Mesenchymal stem cell (in vitro differentiated cells and primary cell): ENCODE results near the gene CD2AP.
"Not testable (repeated sequence)": the region's sequence is repeated elsewhere in the genome, so short reads cannot be mapped to it uniquely, and the experiment has no call there.

ENCODE experiments used
- DNase-seq: peaks from one replicate; pipeline ENCODE4 v3.0.0-alpha.2; 2013
- H2AFZ ChIP-seq: one replicate; pipeline ENCODE4 v1.6.1; 2013; ENCODE audit warnings: low read depth, mild to moderate bottlenecking, control low read depth, inconsistent platforms, low read length, moderate library complexity
- H2AK5ac ChIP-seq: 2 replicates; pipeline ENCODE4 v1.6.1; 2013; ENCODE audit warnings: low read length, moderate library complexity, mild to moderate bottlenecking, inconsistent platforms; ENCODE audit not compliant: severe bottlenecking
- H2BK120ac ChIP-seq: one replicate; pipeline ENCODE4 v1.6.1; 2013; ENCODE audit warnings: low read depth, mild to moderate bottlenecking, inconsistent platforms, low read length, moderate library complexity
- H2BK12ac ChIP-seq, 2 experiments: one replicate each; pipeline ENCODE4 v1.6.1; 2013; ENCODE audit warnings: inconsistent platforms in 2 of 2, low read length in 2 of 2, mild to moderate bottlenecking in 2 of 2, moderate library complexity in 2 of 2, control low read depth in 1 of 2
- H2BK15ac ChIP-seq: one replicate; pipeline ENCODE4 v1.6.1; 2013; ENCODE audit warnings: mild to moderate bottlenecking, low read depth, inconsistent platforms; ENCODE audit not compliant: poor library complexity, severe bottlenecking
- H2BK5ac ChIP-seq: 2 replicates; pipeline ENCODE4 v1.6.1; 2013; ENCODE audit warnings: low read depth, mild to moderate bottlenecking, low read length, control low read depth, inconsistent platforms; ENCODE audit not compliant: poor library complexity, severe bottlenecking
- H3K14ac ChIP-seq, 2 experiments: one replicate each; pipeline ENCODE4 v1.6.1; 2013; ENCODE audit warnings: inconsistent platforms in 2 of 2, low read length in 2 of 2, control low read depth in 1 of 2, mild to moderate bottlenecking in 1 of 2, moderate library complexity in 1 of 2
- H3K18ac ChIP-seq, 2 experiments: one replicate each; pipeline ENCODE4 v1.6.1; 2013; ENCODE audit warnings: inconsistent platforms in 2 of 2, low read length in 2 of 2, control low read depth in 1 of 2, low read depth in 1 of 2, mild to moderate bottlenecking in 1 of 2
- H3K23ac ChIP-seq, 2 experiments: one replicate each; pipeline ENCODE4 v1.6.1; 2013; ENCODE audit warnings: inconsistent platforms in 2 of 2, low read length in 2 of 2, mild to moderate bottlenecking in 2 of 2, moderate library complexity in 2 of 2, control low read depth in 1 of 2
- H3K27ac ChIP-seq: 2 replicates; pipeline ENCODE4 v1.5.1; 2013; ENCODE audit warnings: mild to moderate bottlenecking, moderate library complexity, low read length, control low read depth, inconsistent platforms; ENCODE audit not compliant: poor library complexity, severe bottlenecking
- H3K27me3 ChIP-seq, 2 experiments: 2 replicates each; pipeline versions ENCODE4 v1.6.1 to v1.7.0; 2013; ENCODE audit warnings: low read length in 2 of 2, mild to moderate bottlenecking in 2 of 2, moderate library complexity in 2 of 2, control low read depth in 1 of 2, inconsistent platforms in 1 of 2; ENCODE audit not compliant: control insufficient read depth in 1 of 2, insufficient read depth in 1 of 2
- H3K36me3 ChIP-seq, 2 experiments: 2 replicates each; pipeline versions ENCODE4 v1.6.1 to v1.7.0; 2013; ENCODE audit warnings: low read length in 2 of 2, control low read depth in 1 of 2, inconsistent platforms in 1 of 2, low read depth in 1 of 2, mild to moderate bottlenecking in 1 of 2; ENCODE audit not compliant: insufficient read depth in 2 of 2, control insufficient read depth in 1 of 2
- H3K4ac ChIP-seq, 2 experiments: one replicate each; pipeline ENCODE4 v1.6.1; 2013; ENCODE audit warnings: inconsistent platforms in 2 of 2, low read length in 2 of 2, mild to moderate bottlenecking in 2 of 2, moderate library complexity in 2 of 2, control low read depth in 1 of 2, low read depth in 1 of 2
- H3K4me1 ChIP-seq: 2 replicates; pipeline ENCODE4 v1.6.1; 2013; ENCODE audit warnings: low read depth, low read length, control low read depth; ENCODE audit not compliant: control insufficient read depth, insufficient read depth
- H3K4me2 ChIP-seq: 2 replicates; pipeline ENCODE4 v1.6.1; 2013; ENCODE audit warnings: low read length, mild to moderate bottlenecking, inconsistent platforms; ENCODE audit not compliant: poor library complexity, severe bottlenecking
- H3K4me3 ChIP-seq, 2 experiments: 2 replicates each; pipeline versions ENCODE4 v1.5.1 to v1.7.0; 2013; ENCODE audit warnings: low read length in 2 of 2, mild to moderate bottlenecking in 2 of 2, control low read depth in 1 of 2, low read depth in 1 of 2; ENCODE audit not compliant: insufficient read depth in 1 of 2
- H3K79me1 ChIP-seq: replicated peaks from 2 replicates; pipeline ENCODE4 v1.6.1; 2013; ENCODE audit warnings: mild to moderate bottlenecking, control low read depth, low read length, inconsistent platforms; ENCODE audit not compliant: poor library complexity, severe bottlenecking
- H3K9ac ChIP-seq: 2 replicates; pipeline ENCODE4 v1.7.0; 2013; ENCODE audit warnings: mild to moderate bottlenecking, low read length, moderate library complexity
- H3K9me3 ChIP-seq: 2 replicates; pipeline ENCODE4 v1.7.0; 2013; ENCODE audit warnings: mild to moderate bottlenecking, low read length; ENCODE audit not compliant: control insufficient read depth
- H4K8ac ChIP-seq: one replicate; pipeline ENCODE4 v1.6.1; 2013; ENCODE audit warnings: inconsistent platforms, mild to moderate bottlenecking, low read length, moderate library complexity
- H4K91ac ChIP-seq: one replicate; pipeline ENCODE4 v1.6.1; 2013; ENCODE audit warnings: mild to moderate bottlenecking, low read length, inconsistent platforms
- WGBS: methylation state at CpG from one replicate; pipeline ENCODE4 v1.1.7; 2013; ENCODE audit warnings: mixed read lengths; 5-methylcytosine and 5-hydroxymethylcytosine counted together

The CD2AP gene

GRCh38 chr6:47556459-47556858, 78.9 kb downstream of the CD2AP start:
- H2BK15ac ChIP-seq, H3K14ac ChIP-seq, H2AFZ ChIP-seq, H3K4me2 ChIP-seq, H4K8ac ChIP-seq, H2AK5ac ChIP-seq, H3K9me3 ChIP-seq, H2BK12ac ChIP-seq, DNase-seq, H3K4me3 ChIP-seq, H2BK120ac ChIP-seq, H3K9ac ChIP-seq, H3K4ac ChIP-seq, H3K27me3 ChIP-seq, H3K18ac ChIP-seq, H3K4me1 ChIP-seq, H3K79me1 ChIP-seq, H4K91ac ChIP-seq, H2BK5ac ChIP-seq, H3K27ac ChIP-seq, H3K23ac ChIP-seq, H3K36me3 ChIP-seq: not testable (repeated sequence)
- 98% methylated on average over 6 of the region's 6 CpGs for WGBS

- no peak overlapping the region for H3K18ac ChIP-seq
- H3K9me3 ChIP-seq = no peaks in the 10 kb centered on the region
- no peak overlapping the region for H3K14ac ChIP-seq
- H3K27me3 ChIP-seq = no peaks in the 10 kb centered on the region
- H3K4ac ChIP-seq = no peak overlapping the region
- no peak overlapping the region for H2BK5ac ChIP-seq
- 100% methylated on average over 2 of the region's 3 CpGs for WGBS
- H2BK15ac ChIP-seq = no peak overlapping the region
- no peak overlapping the region for H2AFZ ChIP-seq
- H3K4me1 ChIP-seq = no peaks in the 10 kb centered on the region
- peaks cover 11% of the 10 kb centered on the region for H3K79me1 ChIP-seq
- H2AK5ac ChIP-seq = no peak overlapping the region
- no peak overlapping the region for H3K4me2 ChIP-seq
- no peak for DNase-seq
- H2BK120ac ChIP-seq = no peak overlapping the region
- no peak overlapping the region for H3K27ac ChIP-seq
- no peak overlapping the region for H2BK12ac ChIP-seq
- H3K9ac ChIP-seq = no peak overlapping the region
- no peak overlapping the region for H4K8ac ChIP-seq
- H3K36me3 ChIP-seq = no peaks in the 10 kb centered on the region
- H3K4me3 ChIP-seq = no peak overlapping the region
- no peak overlapping the region for H3K23ac ChIP-seq
- H4K91ac ChIP-seq = no peak overlapping the region
Measured at GRCh38 chr6:47563162-47563561, 85.6 kb downstream of the CD2AP start.

GRCh38 chr6:47566602-47567001, 89.0 kb downstream of the CD2AP start:
- no CpG with 5 or more reads among the region's 3 CpGs for WGBS
- H3K9me3 ChIP-seq, H3K4ac ChIP-seq, H2AK5ac ChIP-seq, H3K4me3 ChIP-seq, DNase-seq, H3K36me3 ChIP-seq, H4K8ac ChIP-seq, H3K4me2 ChIP-seq, H3K23ac ChIP-seq, H2BK5ac ChIP-seq, H3K27me3 ChIP-seq, H3K18ac ChIP-seq, H3K14ac ChIP-seq, H3K27ac ChIP-seq, H3K9ac ChIP-seq, H2AFZ ChIP-seq, H2BK120ac ChIP-seq, H2BK12ac ChIP-seq, H3K4me1 ChIP-seq, H2BK15ac ChIP-seq, H4K91ac ChIP-seq: not testable (repeated sequence)
- H3K79me1 ChIP-seq = peaks cover 11% of the 10 kb centered on the region

GRCh38 chr6:47567586-47567985, 90.0 kb downstream of the CD2AP start:
- Histone ChIP-seq H3K27ac (no peak overlapping the region), H3K18ac (no peak overlapping the region), H3K4me2 (no peak overlapping the region), H2AFZ (no peak overlapping the region), H2BK15ac (no peak overlapping the region), H3K79me1 (peaks cover 13% of the 10 kb centered on the region), H3K4ac (no peak overlapping the region), H3K23ac (no peak overlapping the region), H2BK5ac (no peak overlapping the region), H3K27me3 (no peaks in the 10 kb centered on the region), H4K91ac (no peak overlapping the region), H2BK120ac (no peak overlapping the region), H3K14ac (no peak overlapping the region), H2BK12ac (no peak overlapping the region), H3K9ac (no peak overlapping the region), H3K9me3 (no peaks in the 10 kb centered on the region), H3K4me1 (no peaks in the 10 kb centered on the region), H4K8ac (no peak overlapping the region), H2AK5ac (no peak overlapping the region), H3K4me3 (no peak overlapping the region), H3K36me3 (no peaks in the 10 kb centered on the region)
- 96% methylated on average over 1 of the region's 1 CpG for WGBS
- no peak for DNase-seq
